ENCODE data around the gene BICD2.
A peak's percentile ranks its signal among the peaks of the same experiment; 100 is the strongest.
"Not testable (repeated sequence)": the region's sequence is repeated elsewhere in the genome, so short reads cannot be mapped to it uniquely, and the experiment has no call there.

The BICD2 gene

DNA sequence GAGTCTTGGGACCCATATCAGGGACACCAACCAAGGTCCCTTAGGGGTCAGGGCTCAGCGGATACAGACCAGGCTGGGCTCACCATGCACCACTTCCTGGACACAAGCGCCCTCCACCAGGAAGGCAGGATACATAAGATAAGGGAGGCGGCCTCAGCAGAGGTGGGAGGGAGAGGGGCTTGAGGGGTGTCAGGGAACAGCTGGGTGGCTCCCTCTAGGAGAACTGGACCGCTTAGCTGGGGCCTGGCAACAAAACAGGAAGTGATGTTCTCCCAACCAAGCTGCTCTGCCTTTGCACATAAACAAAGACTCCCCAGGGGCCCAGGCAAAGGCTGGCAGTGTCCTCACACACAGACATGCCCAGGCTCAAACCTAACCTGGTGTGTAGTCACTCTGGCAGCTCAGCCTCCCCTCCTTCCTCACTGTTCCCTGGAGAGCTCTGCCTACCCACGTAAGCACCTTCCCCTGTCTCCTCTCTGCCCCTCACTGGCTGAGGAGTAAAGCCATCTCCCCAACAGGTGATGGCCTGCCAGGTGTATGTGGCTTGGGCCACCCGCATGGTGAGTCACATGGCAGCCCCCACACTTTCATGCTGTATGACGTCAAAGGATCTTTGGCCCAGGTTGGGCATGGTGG is 5.8 kb upstream of the BICD2 start:
- no peak for DNase-seq (ENCODE audit: low read depth in 2 of 2)

- no peak for DNase-seq (ENCODE audit: low read depth in 2 of 2)
These were observed 5.3 kb upstream of the BICD2 start for GRCh38 chr9:92769990-92770359.

DNA sequence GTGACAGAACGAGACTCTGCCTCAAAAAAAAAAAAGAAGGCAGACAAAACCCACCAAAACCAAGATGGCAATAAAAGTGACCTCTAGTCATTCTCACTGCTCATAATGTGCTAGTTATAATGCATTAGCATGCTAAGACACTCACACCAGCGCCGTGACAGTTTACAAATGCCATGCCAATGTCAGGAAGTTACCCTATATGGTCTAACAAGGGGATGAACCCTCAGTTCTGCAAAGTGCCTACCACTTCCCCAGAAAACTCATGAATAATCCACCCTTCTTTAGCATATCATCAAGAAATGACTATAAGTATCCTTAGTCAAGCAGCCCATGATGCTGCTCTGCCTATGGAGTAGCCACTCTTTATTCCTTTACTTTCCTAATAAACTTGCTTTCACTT is 4.7 kb upstream of the BICD2 start:
- DNase-seq (ENCODE audit: low read depth in 2 of 2) = no peak

GRCh38 chr9:92768816-92769215 is 4.2 kb upstream of the BICD2 start:
- not testable (repeated sequence) for DNase-seq (ENCODE audit: low read depth in 2 of 2)

DNA sequence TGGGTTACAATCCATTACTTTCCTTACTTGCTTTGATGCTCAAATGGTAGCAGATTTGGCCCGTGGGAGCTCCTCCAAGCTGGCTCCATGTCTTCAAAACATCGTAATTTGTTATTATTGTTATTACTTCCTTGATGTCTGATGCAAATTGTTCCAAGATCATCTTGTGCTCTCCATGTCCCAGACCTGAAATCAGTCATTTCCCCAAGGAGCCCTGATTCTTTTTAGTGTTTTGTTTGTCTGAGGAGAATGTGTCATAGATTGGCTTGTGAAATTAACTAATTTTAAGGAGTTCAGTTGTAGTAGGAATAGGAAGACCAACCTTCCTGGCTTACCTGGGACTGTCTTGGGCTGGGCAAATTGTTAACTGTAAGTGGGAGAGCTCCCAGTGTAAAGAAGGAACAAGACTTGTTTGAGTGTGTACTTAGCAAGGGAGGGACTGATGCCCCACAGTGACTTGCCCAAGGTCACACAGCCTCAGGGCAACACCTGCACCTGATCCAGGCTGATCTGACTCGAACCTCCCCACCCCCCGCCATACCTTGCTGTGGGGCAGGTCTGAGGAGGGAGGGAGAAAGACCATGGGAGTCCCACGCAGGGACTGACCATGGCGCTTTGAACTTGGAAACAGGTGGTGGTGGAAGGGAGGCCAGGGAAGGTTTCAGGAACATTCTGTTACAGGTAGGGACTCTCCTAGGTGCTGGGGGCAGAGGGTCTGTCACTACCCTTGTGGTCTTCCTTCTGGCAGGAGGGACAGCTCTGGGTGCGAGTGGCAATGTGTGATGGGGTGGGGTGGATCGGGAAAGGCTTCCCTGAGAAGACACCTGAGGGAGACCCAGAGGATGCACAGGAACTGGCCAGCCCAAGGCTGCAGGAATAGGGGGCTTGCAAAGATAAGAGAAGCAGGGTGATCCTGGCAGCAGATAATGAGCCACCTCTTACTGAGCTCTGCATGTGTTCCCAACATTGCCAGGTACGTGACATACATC is 2.7 kb upstream of the BICD2 start:
- no peak for DNase-seq (ENCODE audit: low read depth in 2 of 2)

GRCh38 chr9:92764988-92765936 is 629 bp upstream of the BICD2 start:
- DNase-seq (ENCODE audit: low read depth in 2 of 2) = peak; percentile 83 to 96

GRCh38 chr9:92763721-92764380 is 782 bp downstream of the BICD2 start:
- DNase-seq (ENCODE audit: low read depth in 2 of 2) = peak in 1 of 2 donors; percentile 30

GRCh38 chr9:92762781-92763708 is 1.6 kb downstream of the BICD2 start:
- DNase-seq (ENCODE audit: low read depth in 2 of 2) = no peak

- DNase-seq (ENCODE audit: low read depth in 2 of 2) = no peak
These were observed 2.4 kb downstream of the BICD2 start for GRCh38 chr9:92762196-92762595.

DNA sequence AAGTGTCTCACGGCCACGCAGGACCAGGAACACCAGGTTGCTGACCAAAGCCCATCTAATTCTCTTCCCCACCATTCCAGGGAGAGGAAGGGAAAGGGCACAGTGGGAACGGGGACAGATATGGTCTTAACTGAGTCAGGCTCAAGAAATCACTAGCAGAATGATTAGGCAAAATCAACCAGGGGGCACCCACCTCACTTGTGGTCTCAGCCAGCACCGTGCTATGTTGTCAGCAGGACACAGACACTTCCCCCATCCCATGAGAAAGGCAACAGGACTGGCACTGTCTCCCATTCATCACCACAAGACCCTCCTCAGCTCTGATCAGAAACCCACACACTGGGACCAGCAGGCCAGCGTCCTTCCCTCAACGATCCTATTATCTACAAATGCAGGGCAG is 2.9 kb downstream of the BICD2 start:
- DNase-seq (ENCODE audit: low read depth in 2 of 2) = no peak

- DNase-seq (ENCODE audit: low read depth in 2 of 2) = no peak
These were observed 4.1 kb downstream of the BICD2 start for GRCh38 chr9:92760494-92760893.

DNA sequence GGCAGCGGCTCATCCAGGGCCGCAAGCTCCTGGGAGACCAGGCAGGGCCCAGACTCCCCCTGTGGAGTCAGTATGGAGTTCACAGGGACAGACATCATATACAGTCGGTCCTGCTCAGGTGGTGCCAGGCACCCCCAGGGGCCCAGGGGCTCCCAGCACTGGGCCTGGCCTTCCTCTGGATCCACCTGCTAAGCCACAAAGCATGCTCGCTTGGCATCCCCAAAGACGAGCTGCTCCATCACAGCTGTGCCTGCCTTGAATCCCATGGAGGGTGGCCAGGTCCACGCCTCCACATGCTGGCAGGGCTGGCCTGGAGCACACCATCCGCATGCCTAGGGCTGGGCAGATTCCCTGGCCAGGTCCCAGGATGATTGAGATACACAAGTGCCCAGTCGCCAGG is 4.6 kb downstream of the BICD2 start:
- no peak for DNase-seq (ENCODE audit: low read depth in 2 of 2)

GRCh38 chr9:92759446-92759845 is 5.2 kb downstream of the BICD2 start:
- DNase-seq (ENCODE audit: low read depth in 2 of 2) = no peak

DNA sequence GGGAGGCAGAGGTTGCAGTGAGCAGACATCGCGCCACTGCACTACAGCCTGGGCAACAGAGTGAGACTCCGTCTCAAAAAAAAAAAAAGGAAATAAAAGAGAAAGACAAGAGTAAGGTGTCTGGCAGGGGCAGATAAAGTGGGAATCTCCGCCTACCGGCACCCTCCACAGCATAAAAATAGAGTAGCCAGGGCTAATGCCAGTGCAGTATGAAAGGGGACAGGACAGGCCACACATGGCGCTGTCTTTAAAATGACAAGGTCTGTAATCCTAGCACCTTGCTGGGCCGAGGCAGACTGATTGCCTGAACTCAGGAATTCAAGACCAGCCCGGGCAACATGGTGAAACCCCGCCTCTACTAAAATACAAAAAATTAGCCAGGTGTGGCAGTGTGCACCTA is 7.8 kb downstream of the BICD2 start:
- no peak for DNase-seq (ENCODE audit: low read depth in 2 of 2)

DNA sequence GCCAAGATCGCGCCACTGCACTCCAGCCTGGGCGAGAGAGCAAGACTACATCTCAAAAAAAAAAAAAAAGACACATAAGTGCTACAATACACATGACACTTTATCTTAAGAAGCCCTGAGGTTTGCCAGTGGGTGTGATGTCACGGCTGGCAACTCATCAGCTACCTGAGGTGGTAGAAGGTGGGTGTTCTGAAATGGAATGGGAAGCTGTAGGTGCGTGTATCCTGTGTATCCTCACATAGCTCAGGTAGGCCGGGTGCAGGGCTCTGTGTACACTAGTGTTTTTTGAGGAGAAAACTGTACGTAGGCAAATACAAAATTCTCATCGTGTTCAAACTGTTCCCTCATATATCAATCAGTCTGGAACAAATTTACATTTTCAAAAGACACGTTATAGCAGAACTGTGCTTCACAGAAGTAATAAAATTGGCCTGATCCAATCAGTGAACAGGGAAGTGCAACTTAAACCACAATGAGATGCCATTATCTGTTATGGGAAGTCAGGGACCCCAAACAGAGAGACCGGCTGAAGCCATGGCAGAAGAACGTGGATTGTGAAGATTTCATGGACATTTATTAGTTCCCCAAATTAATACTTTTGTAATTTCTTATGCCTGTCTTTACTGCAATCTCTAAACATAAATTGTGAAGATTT is 10.4 kb downstream of the BICD2 start:
- no peak for DNase-seq (ENCODE audit: low read depth in 2 of 2)

DNA sequence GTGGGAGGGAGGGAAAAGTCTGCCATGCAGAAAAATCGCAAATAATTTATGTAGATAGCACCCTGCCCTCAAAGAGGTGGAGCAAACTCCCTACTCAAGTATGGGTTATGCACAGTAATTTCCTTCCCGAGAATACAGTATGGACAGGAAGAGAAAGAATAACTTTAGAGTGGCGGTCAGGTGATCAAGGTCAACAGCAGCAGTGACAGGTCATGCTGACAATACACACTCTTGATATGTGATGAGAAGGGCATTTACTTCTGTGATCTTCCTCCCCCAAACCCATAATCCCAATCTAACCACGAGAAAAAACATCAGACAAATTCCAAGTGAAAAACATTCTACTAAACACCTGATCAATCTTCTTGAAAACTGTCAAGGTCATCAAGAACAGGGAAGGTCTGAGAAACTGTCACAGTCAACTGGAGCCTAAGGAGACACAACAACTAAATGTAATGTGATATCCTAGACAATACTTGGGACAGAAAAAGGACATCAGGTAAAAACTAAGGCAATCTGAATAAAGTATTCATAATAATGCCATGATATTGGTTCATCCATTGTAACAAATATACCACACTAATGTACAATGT is 11.7 kb downstream of the BICD2 start:
- DNase-seq (ENCODE audit: low read depth in 2 of 2) = no peak

DNA sequence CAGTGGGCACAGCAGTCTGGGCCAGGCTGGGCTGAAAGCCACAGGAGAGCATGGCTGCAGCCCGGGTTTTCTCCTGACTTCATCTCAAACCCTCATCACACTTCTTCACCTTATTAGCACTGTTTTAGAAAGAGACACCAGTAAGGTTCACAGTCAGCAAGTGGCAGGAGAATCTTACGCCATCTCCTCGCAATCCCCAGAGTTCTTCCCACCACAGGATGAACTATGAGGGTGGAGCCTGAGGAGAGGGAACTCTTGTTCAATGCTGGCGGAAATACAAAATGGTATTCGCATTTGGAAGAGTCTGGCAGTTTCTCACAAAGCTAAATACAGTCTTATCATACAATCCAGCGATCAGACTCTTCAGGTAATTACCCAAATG is 14.7 kb downstream of the BICD2 start:
- no peak for DNase-seq (ENCODE audit: low read depth in 2 of 2)

DNA sequence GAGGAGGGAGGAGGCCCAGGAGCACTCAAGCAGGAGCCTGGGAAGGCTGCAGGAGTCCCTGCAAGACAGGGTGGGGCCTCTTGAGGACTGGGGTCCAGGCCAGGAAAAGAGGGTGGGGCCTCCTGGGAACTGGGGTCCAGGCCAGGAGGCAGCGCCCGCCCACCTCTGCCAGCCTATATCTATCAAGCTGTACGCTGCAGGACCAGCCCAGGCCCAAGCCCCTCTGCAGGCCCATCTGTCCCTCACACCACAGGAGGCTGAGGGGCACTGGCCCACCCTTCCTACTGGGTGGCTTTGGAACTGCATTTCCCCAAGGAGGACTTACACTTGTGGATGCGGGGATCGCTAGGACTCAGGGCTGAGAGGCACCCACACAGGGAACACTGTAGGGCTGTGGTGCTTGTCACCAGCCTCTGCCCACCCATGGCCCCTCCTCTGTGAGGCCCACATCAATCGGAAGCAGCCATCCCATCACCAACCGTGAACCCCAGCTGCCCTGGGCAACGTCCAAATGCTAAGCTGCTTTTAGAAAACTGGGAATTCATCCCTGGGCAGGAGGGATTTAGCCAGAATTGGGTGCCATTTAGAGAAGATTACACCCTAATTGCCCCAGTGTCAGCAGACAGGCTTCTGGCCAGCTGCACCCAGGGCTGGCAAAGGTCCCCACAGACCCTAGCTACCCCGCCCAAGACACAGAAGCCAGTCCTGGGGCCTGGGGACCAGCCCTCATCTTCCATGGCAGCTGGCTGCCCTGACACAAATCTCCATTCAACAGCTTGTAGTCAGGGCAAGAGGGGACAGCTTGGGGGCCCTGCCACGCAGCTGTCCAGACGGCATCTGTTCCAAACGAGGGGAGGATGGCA is 15.3 kb downstream of the BICD2 start:
- no peak for DNase-seq (ENCODE audit: low read depth in 2 of 2)

DNA sequence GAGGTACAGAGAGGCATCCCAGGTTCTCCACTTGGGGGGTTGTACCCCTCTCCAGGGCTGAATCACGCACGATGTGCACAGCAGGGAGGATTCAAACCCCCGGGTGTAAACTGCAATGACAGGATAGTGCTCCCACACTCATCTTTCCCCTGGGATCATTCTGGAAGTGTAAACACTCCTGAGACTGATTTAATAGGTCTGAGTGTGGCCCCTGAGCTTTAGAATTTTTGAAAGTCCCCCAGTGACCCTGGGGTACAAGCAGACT is 16.5 kb downstream of the BICD2 start:
- no peak for DNase-seq (ENCODE audit: low read depth in 2 of 2)
